ENCODE measurements around the gene CCDC183.
A peak's percentile ranks its signal among the peaks of the same experiment; 100 is the strongest.

CCDC183 gene

DNA sequence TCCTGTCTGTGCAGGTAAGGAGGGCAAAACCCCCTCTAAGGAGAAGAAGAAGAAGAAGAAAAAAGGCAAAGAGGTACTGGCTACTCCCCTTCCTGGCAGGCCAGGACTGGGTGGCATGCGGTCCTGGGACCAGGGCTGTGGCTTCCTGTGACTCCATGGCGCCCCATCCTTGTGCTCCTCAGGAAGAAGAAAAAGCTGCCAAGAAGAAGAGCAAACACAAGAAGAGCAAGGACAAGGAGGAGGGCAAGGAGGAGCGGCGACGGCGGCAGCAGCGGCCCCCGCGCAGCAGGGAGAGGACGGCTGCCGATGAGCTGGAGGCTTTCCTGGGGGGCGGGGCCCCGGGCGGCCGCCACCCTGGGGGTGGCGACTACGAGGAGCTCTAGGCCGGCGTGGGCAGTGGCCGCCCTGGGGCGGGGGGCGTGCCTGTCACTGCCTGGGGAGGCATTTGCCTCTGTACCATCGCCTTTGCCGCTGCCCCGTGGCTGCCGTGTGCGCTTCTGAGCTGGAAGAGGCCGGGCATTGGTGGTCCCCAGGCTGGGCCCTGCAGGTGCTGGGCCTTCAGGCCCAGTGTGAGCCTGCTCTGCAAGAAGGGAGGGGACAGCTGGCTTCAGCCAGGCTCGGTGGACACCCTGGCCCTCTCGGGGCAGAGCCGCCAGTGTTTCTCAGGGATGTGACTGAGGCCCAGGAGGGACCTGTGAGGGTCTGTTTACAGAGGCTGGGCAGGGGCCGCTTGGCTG, 44.2 kb downstream of the CCDC183 start:
- DNase-seq: peak; percentile 49

DNA sequence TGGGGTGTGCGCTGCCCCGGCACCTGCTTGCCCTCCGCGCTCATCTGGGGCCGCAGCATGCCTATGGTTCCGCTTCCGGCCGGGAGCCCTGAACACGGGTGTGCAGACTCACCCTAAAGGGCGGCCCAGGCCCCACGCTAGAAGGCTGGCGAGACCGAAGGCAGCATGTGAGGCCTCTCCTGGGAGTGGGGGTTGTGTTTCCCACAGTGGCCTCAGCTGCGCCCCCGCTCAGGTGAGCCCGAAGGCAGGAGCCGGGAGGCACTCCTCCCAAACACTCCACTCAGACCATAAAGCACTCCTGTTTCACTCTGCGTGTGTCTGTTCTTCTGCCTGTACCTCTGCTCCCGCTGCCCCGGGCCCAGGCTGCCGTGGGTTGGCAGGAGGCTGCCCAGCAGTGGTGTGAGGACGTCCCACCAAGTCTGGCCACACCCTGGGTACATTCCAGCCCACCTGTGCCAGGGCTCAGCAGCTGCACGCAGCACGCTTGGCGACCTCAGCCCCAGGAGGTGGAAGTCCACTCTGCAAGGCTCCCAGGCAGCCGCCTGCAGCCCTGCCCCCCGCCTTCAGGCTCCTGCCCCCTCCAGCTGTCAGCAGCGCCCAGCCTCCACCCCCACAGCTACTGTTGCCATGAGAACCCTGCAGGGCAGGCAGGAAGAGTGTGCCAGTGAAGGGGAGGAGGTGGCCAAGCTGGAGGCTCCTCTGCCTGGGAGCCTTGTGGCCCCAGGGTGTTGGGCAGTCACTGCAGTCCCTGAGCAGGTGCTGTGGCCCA, 44.9 kb downstream of the CCDC183 start:
- DNase-seq: peak; percentile 98

DNA sequence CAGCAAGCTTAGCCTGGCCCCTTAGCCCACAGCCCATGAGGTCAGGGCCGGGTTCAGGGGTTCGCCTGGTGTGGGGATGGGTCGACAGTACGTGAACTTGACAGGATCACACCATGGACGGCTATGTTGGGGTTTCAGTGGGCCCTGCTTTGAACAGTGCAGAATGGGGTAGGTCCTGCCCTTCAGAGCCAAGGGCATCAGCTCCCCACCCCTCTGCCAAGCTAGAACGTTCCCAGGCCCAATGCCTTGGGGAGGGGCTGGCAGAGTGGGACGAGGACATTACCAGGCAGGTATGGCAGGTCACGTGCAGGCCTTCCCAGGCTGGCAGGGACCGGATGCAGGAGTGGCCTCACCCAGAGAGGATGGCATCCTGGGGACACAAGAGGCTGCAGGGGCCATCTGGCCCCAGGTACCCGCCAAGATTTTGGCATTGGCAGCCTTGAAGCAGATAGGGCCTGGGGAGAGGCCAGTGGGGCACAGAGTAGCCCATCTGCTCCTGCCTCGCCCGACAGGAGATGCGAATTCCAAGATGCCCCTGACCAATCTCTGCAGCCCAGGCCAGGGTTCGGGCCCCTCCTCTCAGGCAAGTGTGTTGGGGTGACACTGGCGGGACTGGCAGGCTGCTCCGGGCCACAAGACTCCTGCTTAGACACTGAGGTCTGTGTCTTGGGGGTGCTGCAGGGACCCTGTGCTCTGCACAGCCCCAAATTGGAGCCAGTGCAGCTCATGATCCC, 45.7 kb downstream of the CCDC183 start:
- DNase-seq: peak; percentile 87

GRCh38 chr9:136842380-136842948, 46.3 kb downstream of the CCDC183 start, which contains the start of gene AJM1:
Gene AJM1, plus strand, starts transcription at chr9:136842478. Its CDS starts 1,937 bp downstream, at chr9:136844415.
- peak; percentile 86 for DNase-seq

- DNase-seq: peak; percentile 45
Observed at GRCh38 chr9:136843159-136843800, 47.1 kb downstream of the CCDC183 start.

DNA sequence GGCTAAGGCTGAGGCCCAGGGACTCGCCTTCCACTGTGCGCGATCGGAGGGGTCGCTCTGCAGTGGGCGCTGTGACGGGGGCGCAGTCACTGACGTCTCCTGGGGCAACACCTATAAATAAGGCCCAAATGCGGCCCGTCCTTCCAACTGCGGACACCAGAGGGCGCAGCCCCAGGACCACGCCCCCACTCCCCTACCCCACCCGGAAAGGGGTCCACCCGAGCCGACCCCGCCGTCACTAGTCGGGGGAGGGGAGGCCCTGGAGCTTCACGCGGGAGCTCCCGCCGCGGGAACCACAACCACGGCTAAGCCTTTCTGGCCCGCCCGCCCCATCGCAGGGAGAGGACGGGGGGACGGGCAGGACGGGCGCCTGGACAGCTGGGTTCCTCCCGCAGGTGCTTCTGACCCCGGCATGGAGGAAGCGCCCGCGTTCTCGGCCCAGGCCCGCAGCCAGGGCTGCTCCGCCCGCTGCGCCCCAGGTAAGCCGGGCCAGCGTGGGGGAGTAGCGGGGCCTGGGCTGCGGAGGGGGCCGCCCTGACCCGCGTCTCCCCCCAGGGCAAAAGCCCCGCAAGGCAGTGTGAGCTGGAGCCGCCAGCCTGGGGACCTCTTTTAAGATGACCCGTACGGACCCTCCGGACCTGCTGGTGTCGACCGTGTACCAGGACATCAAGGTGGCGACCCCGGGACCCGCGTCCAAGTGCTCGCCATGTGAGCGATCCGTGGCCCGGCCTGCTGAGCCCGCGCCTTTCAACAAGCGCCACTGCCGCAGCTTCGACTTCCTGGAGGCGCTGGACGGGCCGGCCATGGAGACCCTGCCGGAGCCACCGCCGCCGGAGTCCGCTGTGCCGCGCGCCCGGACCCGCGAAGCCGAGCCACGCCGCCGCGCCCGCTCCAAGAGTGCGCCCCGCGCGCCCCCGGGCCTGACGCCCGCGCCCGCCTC, 47.9 kb downstream of the CCDC183 start:
- DNase-seq: peak; percentile 40

DNA sequence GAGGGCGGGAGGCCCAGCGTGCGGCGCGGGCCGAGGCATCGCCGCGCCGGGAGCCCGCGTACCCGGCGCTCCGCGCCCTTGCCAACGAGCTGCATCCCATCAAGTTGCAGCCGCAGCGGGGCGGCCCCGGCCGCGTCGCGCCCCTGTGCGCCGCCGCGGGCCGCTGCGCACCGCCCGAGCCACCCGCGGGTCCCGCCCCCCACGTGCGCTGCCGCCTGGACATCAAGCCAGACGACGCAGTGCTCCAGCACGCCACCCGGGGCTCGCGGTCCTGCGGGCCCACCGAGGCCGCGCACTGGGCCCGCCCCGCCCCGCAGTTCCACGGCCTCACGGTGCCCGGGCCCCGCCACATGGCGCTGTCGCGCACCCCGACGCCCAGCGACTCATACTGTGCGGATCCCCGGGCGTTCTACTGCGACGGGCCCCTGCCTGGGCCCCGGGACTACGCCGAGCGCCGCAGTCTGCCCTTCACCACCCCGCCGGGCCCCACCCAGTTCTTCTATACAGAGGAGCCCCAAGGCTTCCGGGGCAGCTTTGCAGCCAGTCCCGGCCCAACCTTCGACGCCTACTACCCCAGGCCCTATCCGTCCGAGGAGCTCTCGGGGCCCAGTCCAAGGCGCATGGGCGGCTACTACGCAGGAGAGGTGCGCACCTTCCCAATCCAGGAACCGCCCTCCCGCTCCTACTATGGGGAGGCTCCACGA, 48.8 kb downstream of the CCDC183 start:
- no peak for DNase-seq

- no peak for DNase-seq
Observed at GRCh38 chr9:136845465-136846260, 49.5 kb downstream of the CCDC183 start.

DNA sequence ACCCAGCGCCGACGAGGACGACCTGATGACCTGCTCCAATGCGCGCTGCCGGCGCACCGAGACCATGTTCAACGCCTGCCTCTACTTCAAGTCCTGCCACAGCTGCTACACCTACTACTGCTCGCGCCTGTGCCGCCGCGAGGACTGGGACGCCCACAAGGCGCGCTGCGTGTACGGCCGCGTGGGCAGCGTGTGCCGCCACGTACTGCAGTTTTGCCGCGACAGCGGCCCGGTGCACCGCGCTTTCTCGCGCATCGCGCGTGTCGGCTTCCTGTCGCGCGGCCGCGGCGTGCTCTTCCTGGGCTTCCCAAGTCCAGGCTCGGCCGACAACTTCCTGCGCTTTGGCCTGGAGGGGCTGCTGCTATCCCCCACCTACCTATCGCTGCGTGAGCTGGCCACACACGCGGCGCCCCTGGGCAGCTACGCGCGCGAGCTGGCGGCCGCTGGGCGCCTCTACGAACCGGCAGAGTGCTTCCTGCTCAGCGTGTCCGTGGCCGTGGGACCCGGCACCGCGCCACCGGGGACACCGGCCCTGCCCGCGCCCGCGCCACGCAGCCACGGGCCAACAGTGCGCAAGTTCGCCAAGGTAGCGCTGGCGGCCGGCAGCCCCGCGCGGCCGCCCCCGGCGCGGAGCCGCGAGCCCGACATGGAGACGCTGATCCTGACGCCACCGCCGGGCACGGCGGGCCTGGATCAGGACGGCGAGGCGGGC, 50.4 kb downstream of the CCDC183 start:
- no peak for DNase-seq

GRCh38 chr9:136847088-136847825, 51.1 kb downstream of the CCDC183 start:
- no peak for DNase-seq

DNA sequence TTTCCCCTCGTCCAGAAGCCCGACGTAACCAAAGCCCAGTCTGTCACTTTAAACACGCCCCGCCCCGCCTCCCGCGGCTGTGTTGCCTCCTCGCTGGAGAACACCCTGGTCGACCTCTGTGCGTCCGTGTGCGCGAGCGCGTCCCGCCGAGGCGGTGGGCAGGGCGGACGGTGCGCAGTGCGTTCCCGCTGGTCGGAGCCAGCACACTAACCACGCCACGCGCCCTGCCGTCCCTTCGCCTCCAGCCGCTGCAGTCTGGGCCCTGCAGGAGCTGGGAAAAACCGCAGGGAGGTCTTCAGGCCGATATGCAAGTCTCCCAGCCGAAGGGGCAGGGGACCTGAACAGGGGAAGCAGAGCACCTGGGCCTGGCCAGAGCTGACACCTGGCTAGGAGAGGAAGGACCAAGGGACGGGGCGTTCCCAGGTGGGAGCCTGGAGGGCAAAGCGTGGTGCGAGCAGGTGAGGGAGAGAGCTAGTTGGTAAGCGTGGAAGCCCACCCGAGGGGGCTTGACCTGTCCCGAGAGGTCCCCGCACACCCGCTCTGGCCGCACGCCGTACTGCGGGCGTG, 51.8 kb downstream of the CCDC183 start:
- DNase-seq: peak; percentile 88

- peak; percentile 89 for DNase-seq
Observed at GRCh38 chr9:136848393-136849037, 52.4 kb downstream of the CCDC183 start.

DNA sequence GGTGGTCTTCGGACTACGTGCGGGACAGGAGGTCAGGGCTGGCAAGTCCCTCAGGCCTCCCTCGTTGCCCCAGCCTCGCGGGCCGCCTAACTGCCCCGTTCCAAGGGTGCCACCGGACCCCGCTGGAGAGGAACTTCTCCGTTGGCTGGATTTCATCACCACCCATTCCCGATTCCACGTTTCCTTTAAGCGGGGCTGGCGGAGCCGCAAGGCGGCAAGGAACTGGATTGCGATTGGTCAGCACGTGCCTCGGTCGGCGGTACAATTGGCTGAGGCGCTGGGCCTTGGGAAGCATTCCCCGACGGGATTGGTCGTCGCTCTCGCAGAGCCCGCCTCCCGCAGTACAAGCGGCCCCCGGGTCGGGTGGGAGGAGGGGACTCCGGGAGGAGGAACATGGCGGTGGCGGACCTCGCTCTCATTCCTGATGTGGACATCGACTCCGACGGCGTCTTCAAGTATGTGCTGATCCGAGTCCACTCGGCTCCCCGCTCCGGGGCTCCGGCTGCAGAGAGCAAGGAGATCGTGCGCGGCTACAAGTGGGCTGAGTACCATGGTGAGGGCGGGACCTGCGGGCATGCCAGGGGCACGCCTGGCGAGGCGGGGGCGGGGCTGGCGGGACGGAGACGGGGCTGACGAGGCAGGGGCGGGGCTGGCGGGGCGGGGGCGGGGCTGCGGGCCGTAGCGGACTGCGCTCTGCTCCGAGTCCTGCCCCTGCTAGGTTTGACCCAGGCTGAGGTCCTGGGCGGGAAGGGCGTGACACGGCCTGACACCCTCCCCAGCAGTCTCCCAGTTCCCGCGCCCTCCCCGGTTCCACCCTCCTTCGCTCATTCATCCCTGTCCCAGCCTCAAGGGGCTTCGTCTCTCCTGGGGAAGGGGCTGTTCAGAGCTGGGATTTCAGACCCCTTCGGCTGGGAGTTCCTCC, 53.2 kb downstream of the CCDC183 start, which contains the start of gene PHPT1:
Gene PHPT1 (plus strand): TSS at position 372 of the 922 bp plus-strand sequence. CDS start 22 bp downstream, at position 394.
- DNase-seq: peak; percentile 100

GRCh38 chr9:136849960-136850865, 54.1 kb downstream of the CCDC183 start:
- DNase-seq: no peak
